Fibroblast of pulmonary artery (primary cell): Measurements from ENCODE around the gene HOXB13.

ENCODE experiments used
- DNase-seq: peaks from one replicate; pipeline ENCODE4 v3.0.0-alpha.2; 2010; ENCODE audit warnings: low read depth
- H3K4me3 ChIP-seq: replicated peaks from 2 replicates; pipeline ENCODE4 v1.5.1; 2011; ENCODE audit warnings: low read depth, mild to moderate bottlenecking, control low read depth, low read length, moderate library complexity
- CTCF ChIP-seq: IDR thresholded peaks from 2 replicates; pipeline ENCODE4 v1.5.1; 2011; ENCODE audit warnings: mild to moderate bottlenecking, control low read depth, low read length, inconsistent platforms; ENCODE audit errors: missing control alignments

Gene HOXB13

GRCh38 chr17:48761114-48761513 is 32.6 kb upstream of the HOXB13 start:
- DNase-seq: no peak
- no peak for TF ChIP-seq CTCF
- no peak overlapping the region for H3K4me3 ChIP-seq

- H3K4me3 ChIP-seq: no peak overlapping the region
- TF ChIP-seq CTCF: no peak
- DNase-seq: no peak
Observed at GRCh38 chr17:48760411-48760810, 31.9 kb upstream of the HOXB13 start.

GRCh38 chr17:48759288-48759687 is 30.7 kb upstream of the HOXB13 start:
- TF ChIP-seq CTCF: no peak
- DNase-seq: no peak
- H3K4me3 ChIP-seq: no peak overlapping the region

- H3K4me3 ChIP-seq: no peak overlapping the region
- DNase-seq: no peak
- no peak for TF ChIP-seq CTCF
Observed at GRCh38 chr17:48757524-48757961, 29.0 kb upstream of the HOXB13 start.

- TF ChIP-seq CTCF: no peak
- no peak overlapping the region for H3K4me3 ChIP-seq
- DNase-seq: no peak
Observed at GRCh38 chr17:48756830-48757251, 28.3 kb upstream of the HOXB13 start.

- TF ChIP-seq CTCF: no peak
- H3K4me3 ChIP-seq: no peak overlapping the region
- DNase-seq: no peak
Observed at GRCh38 chr17:48755356-48755755, 26.8 kb upstream of the HOXB13 start.

GRCh38 chr17:48754500-48755261 is 26.1 kb upstream of the HOXB13 start:
- H3K4me3 ChIP-seq: no peak overlapping the region

More at GRCh38 chr17:48754500-48755261, 26.1 kb upstream of the HOXB13 start:
- DNase-seq: no peak
- TF ChIP-seq CTCF: no peak
